Hepatocyte (in vitro differentiated cells): Measurements from ENCODE around the gene FRMPD4.

Source experiments
- EZH2 ChIP-seq: fragments of 200-600 bp; sonication (generic); IDR thresholded peaks from 2 replicates; pipeline ENCODE4 v1.6.1; 2016; ENCODE audit warnings: antibody characterized with exemption, mild to moderate bottlenecking, borderline replicate concordance
- EZH2phosphoT487 ChIP-seq: fragments of 200-600 bp; sonication (generic); IDR thresholded peaks from one replicate; pipeline ENCODE4 v1.6.1; 2018; ENCODE audit warnings: antibody characterized with exemption, mild to moderate bottlenecking, low read depth, moderate library complexity; ENCODE audit not compliant: unreplicated experiment, severe bottlenecking
- TF ChIP-seq, protein P1 (sequence below): fragments of 200-600 bp; sonication (generic); IDR thresholded peaks from 2 replicates; pipeline ENCODE4 v1.5.1; 2016; ENCODE audit warnings: antibody characterized with exemption, mild to moderate bottlenecking; ENCODE audit not compliant: poor library complexity

DNA sequence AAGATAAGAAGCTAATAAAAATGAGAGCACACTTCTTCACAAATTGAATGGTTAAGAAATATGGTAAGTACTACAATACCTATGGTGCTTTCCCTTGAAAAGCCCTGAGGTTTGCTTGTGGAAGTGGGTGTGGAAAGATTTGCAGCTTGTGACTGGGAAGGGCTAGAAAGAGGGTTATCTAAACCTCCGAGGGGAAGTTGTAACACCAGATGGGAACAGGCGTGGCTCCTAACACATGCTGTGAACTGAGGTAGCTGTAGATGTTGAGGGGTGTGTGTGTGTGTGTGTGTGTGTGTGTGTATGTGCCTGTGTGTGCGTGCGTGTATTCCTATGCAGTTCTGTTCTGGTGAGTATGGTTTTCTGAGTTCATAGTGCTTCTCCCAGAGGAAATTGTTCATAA is 21.5 kb downstream of the FRMPD4 start:
- TF ChIP-seq, protein P1, sequence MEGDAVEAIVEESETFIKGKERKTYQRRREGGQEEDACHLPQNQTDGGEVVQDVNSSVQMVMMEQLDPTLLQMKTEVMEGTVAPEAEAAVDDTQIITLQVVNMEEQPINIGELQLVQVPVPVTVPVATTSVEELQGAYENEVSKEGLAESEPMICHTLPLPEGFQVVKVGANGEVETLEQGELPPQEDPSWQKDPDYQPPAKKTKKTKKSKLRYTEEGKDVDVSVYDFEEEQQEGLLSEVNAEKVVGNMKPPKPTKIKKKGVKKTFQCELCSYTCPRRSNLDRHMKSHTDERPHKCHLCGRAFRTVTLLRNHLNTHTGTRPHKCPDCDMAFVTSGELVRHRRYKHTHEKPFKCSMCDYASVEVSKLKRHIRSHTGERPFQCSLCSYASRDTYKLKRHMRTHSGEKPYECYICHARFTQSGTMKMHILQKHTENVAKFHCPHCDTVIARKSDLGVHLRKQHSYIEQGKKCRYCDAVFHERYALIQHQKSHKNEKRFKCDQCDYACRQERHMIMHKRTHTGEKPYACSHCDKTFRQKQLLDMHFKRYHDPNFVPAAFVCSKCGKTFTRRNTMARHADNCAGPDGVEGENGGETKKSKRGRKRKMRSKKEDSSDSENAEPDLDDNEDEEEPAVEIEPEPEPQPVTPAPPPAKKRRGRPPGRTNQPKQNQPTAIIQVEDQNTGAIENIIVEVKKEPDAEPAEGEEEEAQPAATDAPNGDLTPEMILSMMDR: no peak
- no peak for TF ChIP-seq EZH2
- TF ChIP-seq EZH2phosphoT487: no peak
